Muscle of leg (tissue), 11 donors: Measurements from ENCODE around the gene ST13. TPM values are rescaled to one million over a fixed set of nuclear protein-coding genes. Genes with fewer than 3 reads are reported as not detected.
"Not testable (repeated sequence)": the region's sequence is repeated elsewhere in the genome, so short reads cannot be mapped to it uniquely, and the experiment has no call there.

ENCODE experiments used
- DNase-seq: peaks from one replicate; pipeline ENCODE4 v3.0.0; 2013
- H3K27ac ChIP-seq: one replicate; pipeline ENCODE4 v1.5.1; 2013; ENCODE audit warnings: mild to moderate bottlenecking, low read length, control low read depth
- H3K27me3 ChIP-seq: one replicate; pipeline ENCODE4 v1.6.1; 2013; ENCODE audit warnings: low read length; ENCODE audit not compliant: control insufficient read depth, insufficient read depth
- H3K36me3 ChIP-seq: one replicate; pipeline ENCODE4 v1.6.1; 2013; ENCODE audit warnings: low read length; ENCODE audit not compliant: control insufficient read depth, insufficient read depth
- H3K4me1 ChIP-seq: one replicate; pipeline ENCODE4 v1.6.1; 2013; ENCODE audit warnings: low read length; ENCODE audit not compliant: control insufficient read depth, insufficient read depth
- H3K4me3 ChIP-seq: one replicate; pipeline ENCODE4 v1.5.1; 2013; ENCODE audit warnings: low read length, control low read depth
- H3K9me3 ChIP-seq: replicated peaks from 2 replicates; pipeline ENCODE4 v1.6.1; 2013; ENCODE audit warnings: low read depth, low read length; ENCODE audit not compliant: control insufficient read depth
- WGBS: methylation state at CpG from one replicate; pipeline ENCODE4 v1.1.5; 2013; ENCODE audit warnings: missing lambda C conversion rate; ENCODE audit not compliant: insufficient coverage; 5-methylcytosine and 5-hydroxymethylcytosine counted together
- polyA plus RNA-seq, 8 donors: library from polyadenylated mRNA; unstranded; fragments of 120-200 nt; gene quantifications; one replicate each; pipeline versions ENCODE4 v1.2.1 to v1.2.3, GENCODE V29; 2013; ENCODE audit warnings: inconsistent platforms in 1 of 8, low replicate concordance in 1 of 8; ENCODE audit not compliant: insufficient read length in 8 of 8, insufficient read depth in 1 of 8
- total RNA-seq: library from RNA; stranded (reverse); fragments of 120-200 nt; gene quantifications from one replicate; pipeline ENCODE4 v1.2.4, GENCODE V29; 2013

Gene ST13
- total and polyA plus RNA-seq, 9 donors: 347 to 484 (median 433) TPM

DNA sequence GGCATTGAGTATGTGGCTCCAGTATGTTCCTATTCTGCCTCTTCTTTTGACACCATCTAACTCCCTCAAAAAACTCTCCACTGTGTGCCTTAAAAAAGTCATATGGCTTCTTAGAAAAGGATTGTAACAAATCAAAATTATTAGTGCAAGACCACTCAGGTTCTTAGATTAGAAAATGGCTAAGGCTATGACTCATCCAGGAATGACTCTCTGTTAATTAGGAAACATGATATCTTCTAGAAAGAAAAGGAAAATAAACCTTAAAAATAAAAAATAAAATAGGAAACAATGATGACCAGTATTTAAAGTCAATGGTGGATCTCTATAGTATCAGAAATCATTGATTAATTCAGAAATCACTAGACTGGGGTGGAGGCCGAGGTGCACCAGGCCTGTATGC lies 59.0 kb downstream of the ST13 start:
- Histone ChIP-seq H3K27ac (no peak overlapping the region), H3K27me3 (no peaks in the 10 kb centered on the region)
- 100% methylated on average over 1 of the region's 1 CpG for WGBS

DNA sequence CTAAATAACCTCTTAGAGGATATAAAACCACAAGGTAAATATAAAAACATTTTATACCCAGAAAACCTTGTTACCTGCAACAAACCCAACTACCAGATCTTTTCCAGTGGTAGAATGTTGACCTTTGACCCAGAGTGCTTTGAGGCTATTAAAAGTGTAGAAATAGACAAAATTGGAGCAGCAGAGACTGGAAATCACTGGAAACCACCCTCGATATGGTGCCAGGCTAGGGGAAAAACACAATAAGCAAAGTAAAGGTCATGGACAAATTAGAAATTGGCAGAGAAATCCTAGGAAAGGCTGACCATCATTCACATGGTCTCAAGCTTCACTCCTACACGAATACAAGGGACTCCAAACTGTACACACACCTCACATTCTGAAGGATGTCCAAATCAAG lies 64.0 kb downstream of the ST13 start:
- H3K9me3 ChIP-seq: no peaks in the 10 kb centered on the region
- no peak overlapping the region for H3K27ac ChIP-seq
- no peak overlapping the region for H3K4me3 ChIP-seq
- WGBS: no CpG with 5 or more reads among the region's 2 CpGs
- no peaks in the 10 kb centered on the region for H3K27me3 ChIP-seq
- H3K4me1 ChIP-seq: no peaks in the 10 kb centered on the region
- peaks cover 11% of the 10 kb centered on the region for H3K36me3 ChIP-seq
- DNase-seq: no peak

More for the DNA sequence above, 59.0 kb downstream of the ST13 start:
- no peak overlapping the region for H3K4me3 ChIP-seq
- H3K9me3 ChIP-seq: no peaks in the 10 kb centered on the region
- DNase-seq: no peak
- H3K4me1 ChIP-seq: no peaks in the 10 kb centered on the region
- H3K36me3 ChIP-seq: peaks cover 2% of the 10 kb centered on the region

DNA sequence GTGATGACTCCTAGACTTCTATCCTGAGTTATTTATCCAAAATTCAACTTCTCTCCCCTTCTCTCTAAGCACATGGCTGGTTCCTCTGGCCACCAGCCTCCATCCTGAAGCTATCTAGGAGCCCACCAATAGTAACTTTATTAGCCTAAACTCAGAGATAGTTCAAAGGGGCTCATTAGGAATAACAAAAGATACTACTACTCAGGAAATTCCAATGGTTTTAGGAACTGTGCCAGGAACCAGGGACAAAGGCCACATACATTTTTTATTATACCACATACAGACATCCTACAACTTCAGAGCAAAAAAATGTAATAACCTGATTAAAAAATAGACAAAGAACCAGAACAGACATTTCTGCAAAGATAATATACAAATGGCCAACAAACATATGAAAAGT lies 65.2 kb downstream of the ST13 start:
- no peaks in the 10 kb centered on the region for H3K9me3 ChIP-seq
- no peaks in the 10 kb centered on the region for H3K4me1 ChIP-seq
- H3K27ac ChIP-seq: no peak overlapping the region
- DNase-seq: no peak
- H3K4me3 ChIP-seq: no peak overlapping the region
- no peaks in the 10 kb centered on the region for H3K27me3 ChIP-seq
- H3K36me3 ChIP-seq: peaks cover 11% of the 10 kb centered on the region

DNA sequence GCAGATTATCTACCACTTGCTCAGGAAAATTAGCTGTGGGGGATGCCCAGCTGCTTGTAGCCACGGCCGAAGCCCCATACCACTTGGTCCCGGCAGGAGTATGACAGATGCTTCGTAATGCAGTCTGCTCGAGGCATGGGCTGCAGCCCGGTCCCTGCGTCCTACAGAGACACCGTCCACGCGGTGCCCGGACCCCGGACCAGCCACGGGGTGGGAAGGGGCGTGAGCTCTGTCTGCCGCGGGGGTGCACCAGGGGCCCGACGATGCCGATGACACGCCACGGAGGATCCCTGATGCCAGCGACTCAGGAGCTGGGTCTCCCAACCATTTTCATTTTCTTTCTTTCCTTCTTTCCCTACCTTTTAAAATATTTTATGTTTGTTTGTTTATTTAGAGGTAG lies 67.3 kb downstream of the ST13 start:
- peaks cover 25% of the 10 kb centered on the region for H3K36me3 ChIP-seq
- over 99% methylated on average over 9 of the region's 22 CpGs for WGBS
- no peaks in the 10 kb centered on the region for H3K4me1 ChIP-seq
- H3K27me3 ChIP-seq: no peaks in the 10 kb centered on the region
- no peak overlapping the region for H3K27ac ChIP-seq
- no peak overlapping the region for H3K4me3 ChIP-seq
- no peaks in the 10 kb centered on the region for H3K9me3 ChIP-seq
- no peak for DNase-seq

DNA sequence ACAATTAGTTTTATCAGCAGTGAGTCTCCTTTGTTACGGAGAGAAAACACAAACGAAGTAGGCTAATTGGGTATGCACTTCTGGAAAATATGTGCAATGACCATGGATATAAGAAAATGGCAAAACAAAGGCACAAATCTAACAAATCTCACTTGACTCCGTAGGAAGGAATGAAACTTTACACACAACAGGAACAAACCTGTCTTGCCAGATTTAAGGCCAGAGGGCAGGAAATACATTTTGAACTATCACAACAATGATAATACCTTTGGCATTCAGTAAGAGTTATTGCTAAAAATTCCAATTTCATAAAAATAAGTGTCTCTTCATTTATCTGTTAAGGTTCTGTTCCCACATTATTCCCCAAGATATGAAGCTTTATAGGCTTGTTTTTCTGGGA lies 73.9 kb downstream of the ST13 start:
- H3K27ac ChIP-seq: no peak overlapping the region
- H3K36me3 ChIP-seq: peaks cover 24% of the 10 kb centered on the region
- WGBS: no CpG with 5 or more reads among the region's 3 CpGs
- no peaks in the 10 kb centered on the region for H3K4me1 ChIP-seq
- no peak overlapping the region for H3K4me3 ChIP-seq
- DNase-seq: no peak
- no peaks in the 10 kb centered on the region for H3K27me3 ChIP-seq
- no peaks in the 10 kb centered on the region for H3K9me3 ChIP-seq

DNA sequence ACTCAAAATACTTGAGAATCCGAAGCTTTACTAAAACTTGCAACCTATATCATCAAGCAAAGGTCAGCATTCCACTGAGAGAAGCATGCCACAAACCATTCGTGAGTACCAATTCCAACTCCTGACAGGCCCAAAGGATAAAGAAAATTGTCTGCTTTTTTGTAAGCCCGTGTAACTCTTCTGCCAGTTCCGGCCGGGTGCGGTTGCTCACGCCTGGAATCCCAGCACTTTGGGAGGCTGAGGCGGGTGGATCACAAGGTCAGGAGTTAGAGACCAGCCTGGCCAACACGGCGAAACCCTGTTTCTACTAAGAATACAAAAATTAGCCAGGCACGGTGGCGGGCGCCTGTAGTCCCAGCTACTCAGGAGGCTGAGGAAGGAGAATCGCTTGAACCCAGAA lies 74.7 kb downstream of the ST13 start:
- H3K36me3 ChIP-seq: peaks cover 27% of the 10 kb centered on the region
- 100% methylated on average over 3 of the region's 14 CpGs for WGBS
- not testable (repeated sequence) for H3K9me3 ChIP-seq, DNase-seq, H3K4me1 ChIP-seq, H3K4me3 ChIP-seq, H3K27me3 ChIP-seq, H3K27ac ChIP-seq

Other genes starting within 250 kb of the ST13 start
- 19.0 TPM for gene MRTFA, start 219.9 kb downstream of the ST13 start, total RNA-seq
- gene MRTFA, start 219.9 kb downstream of the ST13 start, polyA plus RNA-seq: 10 to 100 TPM; 21.5 to 35.7 (median 30.1) TPM
- gene MCHR1, start 177.2 kb downstream of the ST13 start, total RNA-seq: 0.27 TPM
- under 1 TPM; 0.14 to 0.56 (median 0.25) TPM for gene MCHR1, start 177.2 kb downstream of the ST13 start, polyA plus RNA-seq
- 19.2 TPM for gene SLC25A17, start 37.3 kb downstream of the ST13 start, total RNA-seq
- 10 to 100 TPM; 19.5 to 25.8 (median 22.4) TPM for gene SLC25A17, start 37.3 kb downstream of the ST13 start, polyA plus RNA-seq
- gene XPNPEP3, start 509 bp upstream of the ST13 start, total RNA-seq: 8.2 TPM
- 10 to 100 TPM in 5 of 8 donors, 1 to 10 TPM in 3; 7.8 to 12.8 (median 10.1) TPM for gene XPNPEP3, start 509 bp upstream of the ST13 start, polyA plus RNA-seq
- gene DNAJB7, start 5.5 kb upstream of the ST13 start, total RNA-seq: not detected
- under 1 TPM; 0.13 to 0.76 (median 0.34) TPM for gene DNAJB7, start 5.5 kb upstream of the ST13 start, polyA plus RNA-seq
- gene RBX1, start 94.7 kb upstream of the ST13 start, total RNA-seq: 66.3 TPM
- 10 to 100 TPM; 66.1 to 79.8 (median 73.5) TPM for gene RBX1, start 94.7 kb upstream of the ST13 start, polyA plus RNA-seq
- 34.8 TPM for gene EP300, start 236.0 kb upstream of the ST13 start, total RNA-seq
- 10 to 100 TPM; 27.6 to 48.0 (median 33.8) TPM for gene EP300, start 236.0 kb upstream of the ST13 start, polyA plus RNA-seq